ENCODE data around the gene PDZRN4.
A peak's percentile ranks its signal among the peaks of the same experiment; 100 is the strongest.
"Not testable (repeated sequence)": the region's sequence is repeated elsewhere in the genome, so short reads cannot be mapped to it uniquely, and the experiment has no call there.

Gene PDZRN4

GRCh38 chr12:41293461-41293860, 105.3 kb downstream of the PDZRN4 start:
- TF ChIP-seq CTCF (IDR thresholded peaks at IDR 0.05): no peak

DNA sequence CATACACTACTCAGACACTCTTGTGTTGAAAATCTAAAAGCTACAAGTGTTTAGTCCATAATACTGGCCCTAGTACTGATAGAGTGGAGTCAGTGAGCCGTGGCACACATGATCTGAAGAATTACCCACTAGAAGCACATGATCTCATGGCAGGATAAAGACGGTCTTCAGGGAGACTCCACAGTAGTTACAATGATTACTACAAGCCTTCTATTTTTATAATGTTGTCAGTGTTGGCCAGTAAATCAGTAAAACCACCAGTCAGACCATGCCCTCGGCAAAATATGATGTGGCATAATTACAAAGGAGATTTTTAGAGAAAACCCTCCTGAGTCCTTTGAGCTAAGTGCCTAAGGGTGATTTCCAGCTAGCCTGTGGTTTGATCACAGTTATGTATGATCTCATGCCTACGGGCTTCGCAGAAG, 114.9 kb downstream of the PDZRN4 start:
- TF ChIP-seq CTCF (IDR thresholded peaks at IDR 0.05): no peak
- no peak overlapping the region for H3K4me3 ChIP-seq
- H3K27ac ChIP-seq: no peak overlapping the region
- DNase-seq (ENCODE audit: low spot score): no peak

More at GRCh38 chr12:41293461-41293860, 105.3 kb downstream of the PDZRN4 start:
- H3K4me3 ChIP-seq: no peak overlapping the region
- no peak for DNase-seq (ENCODE audit: low spot score)
- H3K27ac ChIP-seq: no peak overlapping the region

DNA sequence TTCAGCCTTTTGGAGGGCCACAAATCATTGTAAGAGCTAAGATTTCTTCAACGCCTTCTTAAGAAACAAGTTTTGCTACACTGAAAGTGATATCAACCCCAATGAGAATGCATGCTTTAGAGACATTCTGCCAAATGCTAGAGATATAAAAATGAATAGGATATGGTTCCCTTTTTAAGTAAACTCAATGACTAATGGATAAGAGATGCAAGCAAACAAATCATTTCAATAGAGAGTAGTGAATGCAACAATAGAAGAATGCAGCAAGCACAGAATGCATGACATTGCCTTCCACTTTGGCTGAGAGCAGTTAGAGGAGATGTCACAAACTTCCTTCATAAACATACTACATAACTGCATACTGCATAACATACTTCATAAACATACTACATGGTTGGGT, 116.4 kb downstream of the PDZRN4 start:
- Histone ChIP-seq H3K4me3 (no peak overlapping the region), H3K27ac (no peak overlapping the region)
- no peak for TF ChIP-seq CTCF (IDR thresholded peaks at IDR 0.05)
- DNase-seq (ENCODE audit: low spot score): no peak

DNA sequence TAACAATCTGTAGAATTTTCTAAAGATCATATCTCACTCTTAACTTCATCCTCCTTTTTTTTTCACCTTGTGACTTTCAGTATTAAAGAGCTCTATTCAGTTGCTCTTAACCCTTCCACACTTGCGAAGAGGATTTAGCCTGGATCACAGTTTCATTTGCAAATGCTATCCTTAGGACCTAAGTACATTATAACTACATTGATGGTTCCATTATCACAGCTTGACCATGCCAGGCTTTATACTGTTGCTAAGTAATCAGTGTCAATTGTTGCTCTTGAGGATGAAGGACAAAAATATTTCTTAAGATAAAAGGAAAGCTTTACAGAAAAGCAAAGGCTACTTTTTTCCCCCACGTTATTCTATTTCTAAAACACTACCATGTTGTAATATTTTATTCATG, 122.2 kb downstream of the PDZRN4 start:
- no peak for TF ChIP-seq CTCF (IDR thresholded peaks at IDR 0.05)
- Histone ChIP-seq H3K27ac (no peak overlapping the region), H3K4me3 (no peak overlapping the region)
- no peak for DNase-seq (ENCODE audit: low spot score)

DNA sequence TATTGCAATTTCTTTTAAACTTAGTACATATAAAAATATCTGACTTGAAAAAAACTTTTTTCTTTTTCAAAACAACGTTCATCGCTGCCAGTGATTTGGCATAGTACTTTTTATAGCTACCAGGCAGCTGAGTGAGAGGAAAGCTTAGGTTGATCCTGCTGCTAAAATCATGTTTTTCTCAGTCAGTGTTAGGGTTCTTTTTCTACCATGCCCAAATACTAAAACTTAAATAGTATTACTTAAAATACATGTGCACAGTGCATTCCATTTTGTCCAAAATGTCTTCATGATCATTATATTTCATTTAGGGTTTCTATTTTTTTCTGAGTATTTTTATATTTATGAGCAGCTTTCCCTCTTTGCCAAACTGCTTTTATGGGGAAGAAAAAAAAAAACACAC, 123.8 kb downstream of the PDZRN4 start:
- TF ChIP-seq CTCF (IDR thresholded peaks at IDR 0.05): no peak
- H3K27ac ChIP-seq: peak overlapping the region in 1 of 2 donors; percentile 27
- H3K4me3 ChIP-seq: no peak overlapping the region
- no peak for DNase-seq (ENCODE audit: low spot score)

DNA sequence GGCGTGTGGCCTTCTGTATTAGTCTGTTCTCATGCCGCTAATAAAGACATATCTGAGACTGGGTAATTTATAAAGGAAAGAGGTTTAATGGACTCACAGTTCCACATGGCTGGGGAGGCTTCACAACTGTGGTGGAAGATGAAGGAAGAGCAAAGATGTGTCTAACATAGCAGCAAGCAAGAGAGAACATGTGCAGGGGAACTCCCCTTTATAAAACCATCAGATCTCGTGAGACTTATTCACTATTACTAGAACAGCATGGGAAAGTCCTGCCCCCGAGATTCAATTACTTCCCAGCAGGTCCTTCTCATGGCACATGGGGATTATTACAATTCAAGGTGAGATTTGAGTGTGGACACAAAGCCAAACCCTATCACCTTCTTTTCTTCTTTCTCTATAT, 124.3 kb downstream of the PDZRN4 start:
- DNase-seq (ENCODE audit: low spot score); H3K27ac ChIP-seq; H3K4me3 ChIP-seq: not testable (repeated sequence)

DNA sequence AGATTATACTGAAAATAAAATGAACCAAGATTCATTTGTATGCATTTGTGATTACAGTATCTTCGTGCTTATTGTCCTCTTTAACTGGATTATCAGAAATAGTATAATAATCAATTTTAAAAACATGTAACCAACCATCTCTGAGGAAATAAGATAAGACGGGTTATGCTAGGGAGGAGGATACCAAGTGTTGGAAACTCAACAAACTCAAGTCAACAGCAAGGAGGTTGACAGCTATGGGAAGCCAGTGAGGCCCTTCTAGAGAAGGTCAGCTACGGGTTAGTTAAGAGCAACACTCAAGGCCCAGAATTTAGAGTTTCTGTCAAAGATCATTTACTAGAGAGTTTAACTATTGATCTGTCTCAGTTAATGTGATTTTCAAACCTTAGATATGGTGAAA, 137.2 kb downstream of the PDZRN4 start:
- no peak for DNase-seq (ENCODE audit: low spot score)
- H3K4me3 ChIP-seq: no peak overlapping the region
- TF ChIP-seq CTCF (IDR thresholded peaks at IDR 0.05): no peak
- H3K27ac ChIP-seq: no peak overlapping the region

Data from coronary artery (tissue), 2 donors.